Activated CD4-positive, alpha-beta T cell treated with anti-CD3 and anti-CD28 coated beads for 1 hour (primary cell): Measurements from ENCODE around the gene C1QTNF12.
A peak's percentile ranks its signal among the peaks of the same experiment; 100 is the strongest.
"Not testable (repeated sequence)": the region's sequence is repeated elsewhere in the genome, so short reads cannot be mapped to it uniquely, and the experiment has no call there.

Experiments
- DNase-seq: peaks from one replicate; pipeline ENCODE4 v3.0.0-alpha.2; 2020

Gene C1QTNF12

DNA sequence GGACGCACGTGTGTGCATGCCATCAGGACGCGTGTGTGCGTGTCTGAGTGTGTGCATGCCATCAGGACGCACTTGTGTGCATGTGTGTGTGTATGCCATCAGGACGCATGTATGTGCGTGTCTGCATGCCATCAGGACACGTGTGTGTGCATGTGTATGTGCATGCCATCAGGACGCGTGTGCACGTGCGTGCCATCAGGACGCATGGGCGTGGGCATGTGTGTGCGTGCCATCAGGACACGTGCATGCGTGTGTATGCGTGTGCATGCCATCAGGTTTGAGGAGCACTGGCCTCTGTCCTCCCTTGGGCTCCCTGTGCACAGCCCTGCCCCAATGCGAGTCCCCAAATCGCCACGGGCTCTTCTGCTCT, 12.6 kb upstream of the C1QTNF12 start:
- no peak for DNase-seq

DNA sequence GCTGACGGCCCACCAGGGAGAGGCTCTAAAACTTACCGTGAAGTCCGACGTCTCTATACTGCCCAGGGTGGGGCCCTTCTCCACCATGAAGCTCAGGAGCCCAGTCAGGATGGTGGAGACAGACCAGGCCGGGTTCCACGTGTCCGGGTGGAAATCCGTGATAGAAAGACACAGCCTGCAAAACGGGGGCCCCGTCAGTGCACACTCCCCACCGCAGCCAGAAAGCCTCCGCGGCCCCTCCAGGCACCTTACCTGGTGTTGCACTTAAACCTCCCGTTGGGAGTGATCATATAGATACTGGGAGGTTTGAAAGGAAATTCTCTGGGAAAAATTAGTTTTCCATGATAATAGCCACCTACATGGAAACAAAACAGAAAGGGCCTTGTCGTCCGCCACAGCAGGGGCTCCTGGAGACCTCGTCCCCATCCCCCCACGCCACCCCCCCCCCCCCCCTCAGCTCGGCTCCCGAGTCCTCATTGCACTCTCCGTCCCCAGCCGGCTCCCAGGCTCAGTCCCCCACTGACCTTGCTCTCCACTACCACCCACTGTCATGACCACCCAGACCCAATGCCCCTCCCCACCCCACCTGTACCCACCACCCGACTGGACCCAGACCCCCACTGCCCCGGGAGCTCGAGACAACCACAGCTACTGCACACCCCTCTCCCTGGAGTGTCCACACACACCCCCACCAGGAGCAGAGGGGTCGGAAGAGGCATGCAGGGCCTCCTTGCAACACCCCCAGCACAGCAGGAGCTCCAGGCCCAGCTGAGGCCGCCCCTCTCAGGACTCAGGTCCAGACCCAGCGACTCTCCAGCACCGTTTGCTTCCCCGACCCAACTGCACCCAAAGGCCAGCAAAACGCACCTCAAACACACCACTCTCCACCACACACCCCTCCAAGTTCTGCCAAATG, 10.7 kb upstream of the C1QTNF12 start:
- no peak for DNase-seq

DNA sequence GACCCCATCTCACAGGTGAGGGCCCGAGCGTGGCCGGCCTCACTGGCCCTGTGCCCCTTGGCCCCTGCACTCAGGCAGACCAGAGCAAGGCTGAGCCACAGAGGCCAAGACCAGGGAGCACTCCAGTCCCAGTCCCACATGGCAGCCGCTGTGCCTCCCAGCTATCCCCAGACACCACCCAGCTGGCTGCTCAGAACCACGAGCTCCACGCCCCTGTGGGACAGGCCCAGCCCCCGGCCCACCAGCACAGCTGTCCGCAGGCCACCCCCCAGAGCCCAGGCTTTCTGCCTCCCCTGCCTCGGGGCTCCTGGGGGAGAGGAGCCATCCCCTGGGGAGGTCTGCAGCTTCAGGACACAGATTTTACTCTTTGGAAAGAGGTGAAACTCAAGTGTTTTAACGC, 9.1 kb upstream of the C1QTNF12 start:
- no peak for DNase-seq

DNA sequence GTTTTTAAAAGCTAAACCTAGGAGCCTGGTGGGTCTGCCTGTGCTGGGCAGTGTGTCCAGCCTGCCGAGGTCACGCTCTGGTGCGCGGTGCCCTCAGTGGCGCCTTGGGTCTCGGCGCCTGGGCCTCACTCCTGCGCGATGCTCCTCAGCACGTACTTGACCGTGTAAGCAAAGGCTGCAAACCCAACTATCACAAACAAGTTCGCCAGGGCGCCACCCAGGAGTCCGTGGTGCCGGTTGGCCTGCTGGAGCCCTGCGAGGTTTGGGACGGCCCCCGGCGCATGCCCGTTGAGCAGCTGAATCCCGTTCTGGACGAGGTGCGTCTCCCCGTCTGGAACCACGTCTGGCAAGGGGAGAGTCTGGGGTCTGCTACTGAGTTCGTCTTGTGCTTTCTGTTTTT, 8.6 kb upstream of the C1QTNF12 start:
- no peak for DNase-seq

DNA sequence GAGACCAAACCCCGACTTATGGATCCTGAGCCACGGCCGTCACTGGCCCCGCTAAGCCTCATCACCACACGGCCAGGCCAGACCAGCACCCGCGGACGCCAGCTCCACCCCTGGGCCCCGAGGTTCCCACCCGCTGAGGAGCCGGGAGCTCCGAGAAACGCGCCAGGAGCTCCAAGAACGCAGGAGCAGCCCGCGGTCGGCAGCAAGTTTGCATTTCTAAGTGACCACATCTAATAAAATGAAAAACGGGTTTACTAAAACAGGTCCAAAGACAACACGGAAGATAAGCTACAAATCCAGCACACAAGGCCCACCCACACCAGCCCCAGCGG, 8.1 kb upstream of the C1QTNF12 start:
- no peak for DNase-seq

DNA sequence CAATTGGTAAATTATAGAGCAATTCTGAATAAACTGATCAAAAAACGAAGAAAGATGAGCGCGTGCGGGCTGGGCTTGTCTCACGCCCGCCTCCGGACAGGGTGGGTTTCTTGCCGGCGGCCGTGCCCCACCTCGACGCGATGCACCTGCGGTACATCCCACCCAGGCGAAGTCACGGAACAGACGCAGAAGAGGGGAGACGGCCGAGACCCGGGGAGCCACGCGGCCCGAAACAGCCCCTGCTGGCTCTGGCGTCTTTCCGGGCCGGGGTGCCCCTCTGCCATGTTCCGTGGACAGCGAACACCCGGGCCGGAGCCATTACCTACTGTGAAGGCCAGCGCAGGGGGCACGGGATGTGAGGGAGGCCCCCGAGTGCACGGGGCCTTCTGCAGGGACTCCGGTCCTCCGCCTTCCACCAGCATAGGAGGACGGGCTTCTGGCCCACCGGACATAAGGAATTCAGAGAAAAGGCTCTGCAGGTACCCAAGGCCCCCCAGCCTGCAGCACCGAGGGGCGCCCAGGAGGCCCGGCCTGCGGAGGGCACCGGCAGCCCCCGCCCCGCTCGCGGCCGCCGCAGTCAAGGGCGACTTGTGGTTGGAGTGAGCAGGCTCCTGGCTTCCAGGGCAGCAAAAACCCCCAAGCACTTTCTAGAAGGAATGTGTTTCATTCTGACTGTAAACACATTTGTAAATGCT, 7.6 kb upstream of the C1QTNF12 start:
- no peak for DNase-seq

DNA sequence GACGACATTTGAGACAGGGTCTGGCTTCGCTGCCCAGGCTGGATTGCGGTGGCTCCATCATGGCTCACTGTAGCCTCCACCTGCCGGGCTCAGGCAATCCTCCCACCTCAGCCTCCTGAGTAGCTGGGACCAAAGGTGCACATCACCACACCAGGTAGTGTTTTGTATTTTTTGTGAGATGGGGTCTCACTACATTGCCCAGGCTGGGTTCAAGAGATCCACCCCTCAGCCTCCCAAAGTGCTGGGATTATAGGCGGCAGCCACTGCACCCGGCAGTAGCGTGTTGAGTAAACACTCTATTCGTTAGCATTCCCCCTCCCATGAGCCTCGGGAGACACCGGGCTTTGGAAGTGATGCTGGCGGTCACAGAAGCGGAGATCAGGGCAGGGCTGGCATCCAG, 6.8 kb upstream of the C1QTNF12 start:
- no peak for DNase-seq

DNA sequence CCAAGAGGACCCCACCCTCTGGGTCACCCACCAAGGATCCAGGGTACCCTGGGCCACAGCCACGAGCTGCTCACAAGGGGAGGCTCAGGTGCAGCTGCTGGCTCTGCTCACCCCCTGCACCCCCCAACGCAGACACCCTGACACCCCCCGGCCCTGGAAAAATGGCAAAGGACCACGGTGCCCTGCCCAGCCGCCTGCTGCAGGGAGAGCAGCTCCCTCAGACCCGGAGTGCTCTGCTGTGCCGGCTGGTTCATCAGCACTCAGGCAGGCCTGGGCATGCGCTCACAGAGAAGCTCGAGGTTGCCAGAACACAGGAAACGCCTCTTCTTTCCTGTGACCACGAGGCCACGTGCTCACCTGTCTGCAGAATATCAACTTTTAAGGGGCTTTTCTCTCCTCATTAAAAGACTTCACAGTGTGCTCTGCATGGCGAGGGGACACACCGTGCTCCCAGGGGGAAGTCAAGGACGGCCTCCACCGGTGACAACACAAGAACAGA, 4.3 kb upstream of the C1QTNF12 start:
- peak; percentile 42 for DNase-seq

DNA sequence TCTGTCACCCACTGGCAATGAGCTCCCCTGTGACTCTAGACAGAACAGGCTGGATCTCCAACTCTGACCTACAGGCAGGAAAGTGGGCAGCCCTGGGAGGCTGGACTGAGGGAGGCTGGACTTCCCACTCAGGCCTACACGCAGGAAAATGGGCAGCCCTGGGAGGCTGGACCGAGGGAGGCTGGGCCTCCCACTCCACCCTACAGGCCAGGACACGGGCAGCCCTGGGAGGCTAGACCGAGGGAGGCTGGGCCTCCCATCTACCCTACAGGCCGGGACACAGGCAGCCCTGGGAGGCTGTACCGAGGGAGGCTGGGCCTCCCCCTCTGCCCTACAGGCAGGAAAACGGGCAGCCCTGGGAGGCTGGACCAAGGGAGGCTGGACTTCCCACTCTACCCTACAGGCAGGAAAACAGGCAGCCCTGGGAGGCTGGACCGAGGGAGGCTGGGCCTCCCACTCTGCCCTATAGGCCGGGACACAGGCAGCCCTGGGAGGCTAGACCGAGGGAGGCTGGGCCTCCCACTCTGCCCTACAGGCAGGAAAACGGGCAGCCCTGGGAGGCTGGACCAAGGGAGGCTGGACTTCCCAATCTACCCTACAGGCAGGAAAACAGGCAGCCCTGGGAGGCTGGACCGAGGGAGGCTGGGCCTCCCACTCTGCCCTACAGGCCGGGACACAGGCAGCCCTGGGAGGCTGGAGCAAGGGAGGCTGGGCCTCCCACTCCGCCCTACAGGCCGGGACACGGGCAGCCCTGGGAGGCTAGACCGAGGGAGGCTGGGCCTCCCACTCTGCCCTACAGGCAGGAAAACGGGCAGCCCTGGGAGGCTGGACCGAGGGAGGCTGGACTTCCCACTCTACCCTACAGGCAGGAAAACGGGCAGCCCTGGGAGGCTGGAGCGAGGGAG, 1.7 kb upstream of the C1QTNF12 start:
- not testable (repeated sequence) for DNase-seq

DNA sequence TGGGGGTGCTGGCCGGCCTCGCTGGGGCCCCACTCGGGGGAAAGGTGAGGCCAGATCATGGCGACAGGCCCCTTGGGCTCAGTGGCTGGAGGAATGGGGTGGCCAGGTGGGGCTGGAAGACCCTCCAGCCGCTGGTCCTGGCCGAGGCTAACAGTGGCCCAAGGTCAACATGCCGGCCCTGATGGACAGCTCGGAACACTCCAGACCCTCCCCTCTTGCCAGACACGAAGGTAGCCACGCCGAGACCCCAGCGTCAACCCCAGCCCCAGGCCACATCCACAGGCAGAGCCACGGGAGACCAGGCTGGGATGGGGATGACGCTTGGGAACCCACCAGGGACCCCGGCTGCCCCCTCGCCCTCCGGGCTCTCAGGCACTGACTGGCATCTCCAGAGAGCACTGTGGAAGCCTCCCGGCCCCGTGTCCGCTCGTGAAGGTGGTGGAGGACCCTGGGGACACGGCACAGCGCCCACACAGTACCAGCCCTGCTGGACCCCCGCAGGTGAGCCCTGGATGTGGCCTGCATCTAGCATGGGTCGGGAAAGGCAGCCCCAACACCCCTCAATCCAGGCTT, 905 bp upstream of the C1QTNF12 start:
- DNase-seq = no peak

DNA sequence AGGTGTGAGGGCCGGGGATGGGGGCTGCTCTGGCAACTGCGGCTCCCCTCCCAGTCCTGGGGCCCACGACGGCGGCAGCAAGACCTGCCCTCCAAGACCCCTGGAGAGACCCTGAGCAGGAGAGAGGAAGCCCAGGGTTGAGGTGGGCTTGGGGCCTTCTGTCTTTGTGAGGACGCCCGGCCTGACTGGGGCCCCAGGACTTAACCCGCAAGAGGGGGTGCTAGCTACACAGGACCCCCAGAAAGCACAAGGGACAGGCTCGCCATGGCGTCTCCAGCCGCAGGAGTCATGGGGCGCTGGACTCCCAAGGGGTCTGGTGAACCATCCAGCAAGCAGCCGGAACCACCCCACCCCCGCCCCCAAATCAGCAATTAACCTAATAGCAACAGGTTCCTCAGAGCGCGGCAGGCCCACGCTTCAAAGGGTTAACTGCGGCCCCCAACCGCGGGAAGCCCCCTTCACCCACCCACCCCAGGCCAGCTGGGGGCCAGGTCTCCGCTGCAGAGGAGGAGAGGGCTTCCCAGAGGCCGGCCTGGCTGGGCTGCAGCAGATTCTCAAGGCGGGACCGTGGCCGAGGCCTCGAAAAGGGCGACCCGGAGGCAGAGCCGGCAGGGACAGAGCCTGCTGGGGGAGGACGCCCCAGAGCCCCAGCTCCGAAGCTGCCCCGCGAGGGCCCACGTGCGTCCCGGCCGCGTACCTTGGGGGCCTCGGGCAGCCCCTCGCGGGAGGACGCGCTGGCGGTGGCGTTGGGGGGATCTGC, 525 bp downstream of the C1QTNF12 start:
- DNase-seq = no peak

DNA sequence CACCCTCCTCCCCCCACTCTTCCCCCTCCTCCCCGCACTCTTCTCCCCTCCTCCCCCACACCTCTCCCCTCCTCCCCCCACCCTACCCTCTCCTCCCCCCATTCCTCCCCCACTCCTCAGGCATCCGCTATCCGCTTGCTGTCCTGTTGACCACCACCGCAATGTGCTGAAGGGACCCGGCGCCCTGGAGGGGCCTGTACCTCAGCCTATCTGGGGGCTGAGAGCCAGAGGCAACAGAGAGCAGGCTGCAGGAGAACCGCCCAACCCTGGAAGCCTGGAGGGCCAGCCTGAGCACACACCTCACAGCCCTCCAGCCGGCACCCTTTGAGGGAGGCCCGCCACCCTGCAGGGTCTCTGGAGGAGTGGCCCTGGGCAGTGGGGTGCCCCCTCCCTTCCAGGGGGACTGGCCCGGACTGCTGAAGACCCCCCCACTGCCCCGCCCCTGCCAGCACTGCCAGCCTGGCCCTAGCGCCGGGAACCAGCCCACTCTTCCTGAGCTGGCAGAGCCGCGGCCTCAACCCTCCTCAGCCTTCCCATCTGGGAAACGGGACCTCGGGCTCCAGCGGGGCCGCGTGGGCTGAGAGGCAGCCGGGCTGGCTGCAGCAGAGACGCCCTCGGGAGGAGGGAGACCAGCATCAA, 1.2 kb downstream of the C1QTNF12 start:
- DNase-seq = no peak

DNA sequence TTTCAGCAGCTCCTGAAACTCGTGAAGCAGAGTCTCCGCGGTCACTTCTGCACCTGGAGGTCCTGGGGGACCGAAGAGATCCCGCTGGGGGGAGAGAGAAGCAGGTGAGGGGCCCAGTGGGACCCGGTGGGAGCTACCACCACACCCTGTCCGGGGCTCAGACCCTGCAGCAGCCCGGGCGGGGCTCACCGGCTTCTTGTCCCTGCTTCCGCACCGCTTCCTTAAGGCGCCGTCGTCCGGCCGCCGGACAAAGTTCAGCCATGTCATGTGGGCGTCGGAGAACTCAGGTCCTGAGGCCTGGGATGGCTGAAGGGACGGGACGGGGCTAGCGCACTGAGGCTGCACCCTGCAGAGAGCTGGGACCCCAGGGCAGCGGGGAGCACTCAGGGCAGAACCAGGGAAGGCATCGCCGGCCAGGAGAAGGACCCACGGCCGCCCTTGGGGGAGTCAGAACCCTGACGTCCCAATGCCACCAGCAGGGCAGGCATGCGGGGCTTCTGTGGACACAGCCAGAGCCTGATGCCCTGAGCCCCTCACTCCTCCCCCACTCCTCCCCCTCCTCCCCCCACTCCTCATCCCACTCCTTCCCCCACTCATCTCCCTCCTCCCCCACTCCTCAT, 2.2 kb downstream of the C1QTNF12 start:
- DNase-seq = no peak

DNA sequence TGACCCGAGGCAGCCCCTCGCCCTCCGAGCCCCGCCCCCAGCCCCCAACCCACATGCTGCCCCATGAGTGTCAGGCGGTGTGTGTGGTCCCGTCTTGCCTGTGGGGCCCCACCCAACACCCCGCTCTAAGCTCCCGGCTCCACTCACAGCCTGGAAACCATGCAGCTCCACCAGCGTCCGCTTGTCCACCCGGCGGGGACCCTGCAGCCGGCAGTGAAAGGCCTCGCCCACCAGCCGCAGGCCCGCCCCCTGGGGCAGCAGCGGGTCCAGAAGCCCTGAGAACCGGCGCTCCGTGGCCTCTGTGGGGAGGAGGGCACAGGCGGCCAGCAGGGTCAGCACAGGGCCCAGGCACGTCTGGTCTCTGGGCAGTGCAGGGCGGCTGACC, 2.7 kb downstream of the C1QTNF12 start:
- no peak for DNase-seq

DNA sequence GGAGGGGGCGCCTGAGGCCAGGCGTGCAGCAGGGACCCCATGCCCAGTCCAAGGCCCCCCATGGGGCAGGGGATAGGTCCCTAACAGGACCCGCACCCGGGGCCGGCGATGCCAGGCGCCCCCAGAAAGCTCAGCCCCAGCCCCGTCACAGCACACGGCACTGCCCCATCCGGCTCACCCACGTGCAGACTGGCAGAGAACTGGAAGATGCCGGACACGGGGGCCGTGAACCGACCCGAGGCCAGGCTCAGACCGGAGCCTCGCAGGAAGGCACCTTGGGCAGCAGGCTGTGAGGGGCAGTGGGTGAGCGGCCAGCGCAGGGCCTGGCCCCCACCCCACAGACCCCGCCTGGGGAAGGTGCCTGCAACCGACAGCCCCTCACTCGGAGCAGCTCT, 3.3 kb downstream of the C1QTNF12 start:
- no peak for DNase-seq

DNA sequence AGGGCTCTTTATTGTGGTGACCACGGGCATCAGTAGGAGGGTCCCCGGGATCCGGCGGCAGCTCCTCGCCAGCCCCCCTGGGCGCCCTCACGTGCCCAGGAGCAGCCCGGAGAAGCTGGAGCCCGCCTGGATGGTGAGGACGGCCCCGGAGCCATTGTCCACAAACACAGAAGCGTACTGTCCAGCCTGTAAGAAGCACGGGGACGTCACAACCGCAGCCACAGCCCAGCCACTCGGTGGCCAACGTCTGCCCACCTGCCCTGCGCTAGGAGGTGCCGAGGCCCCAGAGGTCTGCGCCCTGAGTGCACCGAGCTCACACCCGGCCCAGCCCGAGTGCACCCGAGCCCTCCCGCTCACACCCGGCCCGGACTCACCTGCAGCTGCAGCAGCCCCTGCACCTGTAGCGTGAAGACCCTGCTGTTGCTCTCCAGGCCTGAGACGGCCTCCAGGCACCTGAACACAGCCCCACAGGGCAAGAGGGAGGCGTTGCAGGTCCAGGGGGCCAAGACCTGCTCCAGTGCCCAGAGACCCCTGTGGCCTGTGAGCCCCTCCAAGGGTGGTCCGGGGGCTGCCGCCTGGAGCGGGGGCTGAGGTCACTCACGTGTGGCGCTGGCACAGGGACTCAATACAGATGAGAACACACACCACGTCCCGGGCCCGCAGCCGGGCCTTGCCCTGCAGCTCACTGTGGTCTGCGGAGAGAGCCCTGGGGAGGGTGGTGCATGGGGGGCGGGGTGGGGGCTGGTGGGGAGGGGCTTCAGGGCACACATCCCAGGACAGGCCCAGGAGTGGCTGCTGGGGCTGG, 3.9 kb downstream of the C1QTNF12 start:
- no peak for DNase-seq

DNA sequence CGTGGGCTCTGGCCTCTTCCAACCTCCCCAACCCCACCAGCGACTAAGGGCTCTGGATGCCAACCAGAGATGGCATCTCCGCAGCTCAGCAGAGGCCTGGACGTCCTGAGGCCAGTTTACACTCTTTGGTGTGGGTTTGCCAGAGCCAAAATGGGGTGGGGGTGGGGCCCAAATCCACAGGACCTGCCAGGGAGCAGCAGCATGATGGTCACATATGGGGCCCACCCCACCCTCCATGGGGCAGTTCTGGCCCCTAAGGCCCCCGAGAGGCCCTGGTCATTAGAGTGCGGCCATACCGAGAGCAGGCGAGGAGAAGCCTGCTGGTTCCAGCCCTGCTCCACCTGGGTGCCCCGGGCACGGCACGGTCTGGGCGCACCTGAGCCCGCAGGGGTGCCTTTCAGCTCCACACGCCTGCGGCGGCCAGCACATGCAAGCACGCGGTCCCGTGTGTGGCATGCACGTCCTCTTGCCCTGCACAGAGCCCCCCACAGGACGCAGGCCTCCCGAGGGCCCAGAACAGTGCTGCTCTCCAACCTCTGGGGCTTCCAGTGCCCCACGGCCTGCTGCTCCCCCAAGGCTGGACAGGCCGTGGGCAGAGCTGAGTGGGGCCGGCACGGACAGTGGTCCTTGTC, 4.8 kb downstream of the C1QTNF12 start:
- no peak for DNase-seq

DNA sequence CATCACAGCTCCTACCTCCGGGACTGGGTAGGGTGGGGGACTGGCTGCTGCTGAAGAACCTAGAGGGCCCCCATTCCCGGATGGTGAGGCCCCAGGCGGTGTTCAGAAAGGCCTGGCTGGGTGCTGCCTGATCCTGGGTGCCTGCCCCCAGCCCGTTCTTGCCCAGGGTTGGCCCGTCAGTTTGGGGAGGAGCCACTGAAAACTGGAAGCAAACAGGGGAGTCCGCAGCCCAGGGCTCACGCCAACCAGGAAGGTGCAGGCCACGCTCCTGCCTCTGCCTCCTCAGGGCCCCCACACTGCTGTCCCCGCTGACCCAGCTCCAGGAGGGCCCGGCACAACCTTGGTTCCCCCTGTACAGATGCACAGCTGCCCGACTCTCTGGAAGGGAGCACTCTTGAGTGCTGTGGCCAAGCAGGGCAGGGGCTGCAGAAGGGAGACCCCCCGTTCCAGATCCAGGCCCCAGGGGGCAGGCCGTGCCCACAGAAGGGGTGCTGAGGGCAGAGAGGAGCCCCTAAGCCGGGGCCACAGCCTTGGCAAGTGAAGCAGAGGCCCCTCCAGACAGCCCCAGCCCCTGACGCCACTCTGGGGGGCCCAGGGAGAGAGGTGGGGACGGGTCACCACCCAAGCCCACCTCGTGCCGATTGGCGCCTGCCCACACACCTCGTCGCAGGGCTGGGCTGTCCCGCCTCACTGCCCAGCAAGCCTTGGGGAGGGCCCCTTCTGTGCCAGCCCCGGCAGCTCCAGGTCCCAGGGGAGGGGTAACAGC, 5.5 kb downstream of the C1QTNF12 start:
- no peak for DNase-seq

DNA sequence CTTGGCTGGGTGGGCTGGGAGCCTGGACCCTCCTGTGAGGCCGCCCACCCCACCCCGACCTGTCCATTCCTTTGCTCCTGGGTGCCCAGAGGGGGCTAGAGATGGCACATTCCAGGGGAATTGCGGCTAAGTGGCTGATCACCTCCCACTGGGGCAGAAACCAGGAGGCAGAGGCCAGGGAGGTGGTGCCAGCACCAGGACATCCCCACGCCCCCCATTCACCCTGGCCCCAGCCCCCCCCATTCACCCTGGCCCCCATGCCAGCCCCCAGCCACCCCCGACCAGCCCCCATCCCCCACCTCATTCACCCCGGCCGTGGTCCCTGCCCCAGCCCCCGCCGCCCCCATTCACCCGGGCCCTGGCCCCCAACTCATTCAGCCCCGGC, 6.2 kb downstream of the C1QTNF12 start:
- no peak for DNase-seq
